Esophagus muscularis mucosa (tissue), 4 donors: ENCODE data around the gene NEMP2. TPM values are rescaled to one million over a fixed set of nuclear protein-coding genes. Genes with fewer than 3 reads are reported as not detected.

ENCODE experiments used
- DNase-seq: peaks from one replicate; pipeline ENCODE4 v3.0.0-alpha.2; 2017; ENCODE audit errors: extremely low spot score
- H3K27ac ChIP-seq, 4 donors: fragments of 200-600 bp; sonication (generic); replicated peaks in 1 of 4; 1 replicate in 3 of 4; 2 replicates in 1 of 4; pipeline ENCODE4 v1.5.1; 2016 to 2019; ENCODE audit warnings: mild to moderate bottlenecking in 1 of 4
- H3K27me3 ChIP-seq, 4 donors: fragments of 200-600 bp; sonication (generic); one replicate each; pipeline versions ENCODE4 v1.5.1 to v1.6.0; 2016 to 2019
- H3K36me3 ChIP-seq, 4 donors: fragments of 200-600 bp; sonication (generic); one replicate each; pipeline ENCODE4 v1.5.1; 2016 to 2019
- H3K4me1 ChIP-seq, 4 donors: fragments of 200-600 bp; sonication (generic); one replicate each; pipeline ENCODE4 v1.5.1; 2016 to 2019
- H3K4me3 ChIP-seq, 4 donors: fragments of 200-600 bp; sonication (generic); 1 replicate in 2 of 4; 2 replicates in 2 of 4; pipeline ENCODE4 v1.5.1; 2016 to 2019; ENCODE audit warnings: mild to moderate bottlenecking in 4 of 4, moderate library complexity in 1 of 4
- H3K9me3 ChIP-seq, 4 donors: fragments of 200-600 bp; sonication (generic); 1 replicate in 3 of 4; 2 replicates in 1 of 4; pipeline ENCODE4 v1.5.1; 2016 to 2019
- CTCF ChIP-seq, 3 experiments: fragments of 200-600 bp in 2 of 3; fragments of 450-650 bp in 1 of 3; sonication (generic) in 2 of 3; IDR thresholded peaks; one replicate each; pipeline ENCODE4 v1.5.1; 2017 to 2019; ENCODE audit warnings: antibody characterized with exemption in 3 of 3, mild to moderate bottlenecking in 2 of 3, moderate library complexity in 1 of 3
- EP300 ChIP-seq: sonication (generic); formaldehyde crosslinking; IDR thresholded peaks from one replicate; pipeline ENCODE4 v1.6.1; 2017; ENCODE audit warnings: antibody characterized with exemption
- POLR2A ChIP-seq: fragments of 450-650 bp; IDR thresholded peaks from one replicate; pipeline ENCODE4 v1.6.1; 2017; ENCODE audit warnings: antibody characterized with exemption, moderate library complexity, mild to moderate bottlenecking, low read depth
- POLR2AphosphoS5 ChIP-seq, 2 donors: sonication (generic); formaldehyde crosslinking; IDR thresholded peaks; one replicate each; pipeline ENCODE4 v1.6.1; 2017; ENCODE audit warnings: antibody characterized with exemption in 2 of 2
- WGBS: methylation state at CpG from one replicate; pipeline ENCODE4 v1.1.5; 2018; 5-methylcytosine and 5-hydroxymethylcytosine counted together
- intact Hi-C: fragments of 100-400 bp; cut with DNase I; formaldehyde crosslinking; loops from one replicate; pipeline ENCODE4 v1.15.1; 2023
- total RNA-seq, 4 donors: library from RNA; depleted of rRNA; stranded (reverse); fragments of >200 nt; gene quantifications; one replicate each; pipeline versions ENCODE4 v1.1.0 to v1.2.1, GENCODE V29; 2016

Gene NEMP2
- total RNA-seq, 4 donors from 2014 or later: 2.5 to 5.7 (median 4.3) TPM

GRCh38 chr2:190528521-190529001, 6.0 kb downstream of the NEMP2 start:
- WGBS: 88% methylated on average over 1 of the region's 1 CpG
- Histone ChIP-seq H3K27ac (no peak overlapping the region), H3K9me3 (no peaks in the 10 kb centered on the region), H3K36me3 (peaks cover 0 to 4% (median 0%) of the 10 kb centered on the region in 4 donors), H3K27me3 (no peaks in the 10 kb centered on the region), H3K4me3 (no peak overlapping the region), H3K4me1 (peaks cover 7 to 37% (median 15%) of the 10 kb centered on the region in 4 donors)
- no peak for TF ChIP-seq POLR2AphosphoS5 (IDR thresholded peaks at IDR 0.05)
- no peak for TF ChIP-seq EP300
- TF ChIP-seq CTCF (IDR thresholded peaks at IDR 0.05): no peak
- TF ChIP-seq POLR2A: no peak
- DNase-seq: no peak
- intact Hi-C loops: no loop called here

DNA sequence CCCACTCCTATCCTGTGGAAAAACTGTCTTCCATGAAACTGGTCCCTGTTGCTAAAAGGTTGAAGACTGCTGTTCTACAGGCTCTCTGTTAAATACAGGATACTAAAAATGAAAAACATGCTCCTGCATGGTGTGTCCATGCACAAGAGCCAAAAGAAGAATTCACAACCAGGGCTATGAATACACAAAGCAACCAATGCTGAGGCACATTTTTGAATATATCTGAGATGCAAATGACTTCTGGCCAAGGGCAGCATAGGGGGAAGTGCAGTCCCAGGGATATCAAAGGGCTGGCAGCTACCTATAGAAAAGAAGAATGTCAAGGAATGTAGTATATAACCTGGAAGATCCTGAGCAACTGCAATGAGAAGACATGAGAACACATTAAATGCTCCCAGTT, 6.6 kb downstream of the NEMP2 start:
- Histone ChIP-seq H3K27me3 (no peaks in the 10 kb centered on the region), H3K36me3 (peaks cover 0 to 4% (median 0%) of the 10 kb centered on the region in 4 donors), H3K4me1 (peaks cover 3 to 32% (median 12%) of the 10 kb centered on the region in 4 donors), H3K27ac (no peak overlapping the region), H3K9me3 (no peaks in the 10 kb centered on the region), H3K4me3 (no peak overlapping the region)
- no peak for DNase-seq
- intact Hi-C loops: no loop called here
- TF ChIP-seq POLR2A (no peak), POLR2AphosphoS5 (IDR thresholded peaks at IDR 0.05) (no peak), EP300 (no peak), CTCF (IDR thresholded peaks at IDR 0.05) (no peak)

- no peak for DNase-seq
- peaks cover 0 to 26% (median 12%) of the 10 kb centered on the region in 4 donors for H3K4me1 ChIP-seq
- no peaks in the 10 kb centered on the region for H3K9me3 ChIP-seq
- TF ChIP-seq CTCF (IDR thresholded peaks at IDR 0.05) (no peak), POLR2A (no peak), POLR2AphosphoS5 (IDR thresholded peaks at IDR 0.05) (no peak), EP300 (no peak)
- no peak overlapping the region for H3K4me3 ChIP-seq
- intact Hi-C loops: no loop called here
- no peaks in the 10 kb centered on the region for H3K27me3 ChIP-seq
- H3K27ac ChIP-seq: no peak overlapping the region
- 93% methylated on average over 4 of the region's 4 CpGs for WGBS
- H3K36me3 ChIP-seq: peaks cover 0 to 4% (median 0%) of the 10 kb centered on the region in 4 donors
These were observed 7.3 kb downstream of the NEMP2 start for GRCh38 chr2:190527214-190527613.

- 82% methylated on average over 4 of the region's 4 CpGs for WGBS
- intact Hi-C loops: no loop called here
- Histone ChIP-seq H3K27me3 (no peaks in the 10 kb centered on the region), H3K27ac (no peak overlapping the region), H3K4me1 (peaks cover 0 to 25% (median 12%) of the 10 kb centered on the region in 4 donors), H3K36me3 (peaks cover 0 to 4% (median 0%) of the 10 kb centered on the region in 4 donors), H3K4me3 (no peak overlapping the region), H3K9me3 (no peaks in the 10 kb centered on the region)
- no peak for DNase-seq
- no peak for TF ChIP-seq CTCF (IDR thresholded peaks at IDR 0.05)
- TF ChIP-seq POLR2AphosphoS5 (IDR thresholded peaks at IDR 0.05): no peak
These were observed 8.3 kb downstream of the NEMP2 start for GRCh38 chr2:190526105-190526750.

GRCh38 chr2:190524928-190525327, 9.6 kb downstream of the NEMP2 start:
- peaks cover 0 to 4% (median 0%) of the 10 kb centered on the region in 4 donors for H3K36me3 ChIP-seq
- no peak overlapping the region for H3K4me3 ChIP-seq
- TF ChIP-seq POLR2AphosphoS5 (IDR thresholded peaks at IDR 0.05) (no peak), POLR2A (no peak), CTCF (IDR thresholded peaks at IDR 0.05) (no peak)
- intact Hi-C loops: no loop called here
- DNase-seq: no peak
- H3K27me3 ChIP-seq: no peaks in the 10 kb centered on the region
- peaks cover 0 to 17% (median 4%) of the 10 kb centered on the region in 4 donors for H3K4me1 ChIP-seq
- no peak overlapping the region for H3K27ac ChIP-seq
- no peaks in the 10 kb centered on the region for H3K9me3 ChIP-seq
